WTC11 (cell line): Measurements from ENCODE around the gene CLEC17A. TPM values are rescaled to one million over a fixed set of nuclear protein-coding genes. Genes with fewer than 3 reads are reported as not detected.

Source experiments
- ATAC-seq: fragments of 200-7000 bp; cut with Tn5 transposase; 2 replicates; pipeline ENCODE4 v1.10.0; 2021; ENCODE audit warnings: mild to moderate bottlenecking, moderate library complexity
- CTCF ChIA-PET: fragments of 300-600 bp; sonication (Branson Sonifier 250); formaldehyde crosslinking; loops from one replicate; lab custom pipeline; 2021; ENCODE audit warnings: antibody characterized with exemption; lab: Charles Lee
- POLR2A ChIA-PET: fragments of 350-600 bp; sonication (Branson Sonifier 250); formaldehyde crosslinking; loops from one replicate; lab custom pipeline; 2021; ENCODE audit warnings: antibody characterized with exemption; lab: Charles Lee
- DNase-seq: peaks from one replicate; pipeline ENCODE4 v3.0.0; 2021; ENCODE audit warnings: low spot score
- H3K27ac Mint-ChIP-seq: 2 replicates; pipeline ENCODE4 v1.8.0; 2021; ENCODE audit warnings: mixed read lengths
- H3K27me3 Mint-ChIP-seq: 2 replicates; pipeline ENCODE4 v1.8.0; 2021; ENCODE audit warnings: low read depth, mild to moderate bottlenecking, moderate library complexity, mixed read lengths
- H3K36me3 Mint-ChIP-seq: 2 replicates; pipeline ENCODE4 v1.8.0; 2021; ENCODE audit warnings: mixed read lengths
- H3K4me1 Mint-ChIP-seq: 2 replicates; pipeline ENCODE4 v1.8.0; 2022; ENCODE audit warnings: mixed read lengths
- H3K4me3 Mint-ChIP-seq: 2 replicates; pipeline ENCODE4 v1.8.0; 2021; ENCODE audit warnings: mild to moderate bottlenecking, moderate library complexity, mixed read lengths
- H3K9me3 Mint-ChIP-seq: 2 replicates; pipeline ENCODE4 v1.8.0; 2021; ENCODE audit warnings: mixed read lengths
- CREB1 ChIP-seq: sonication (generic); formaldehyde crosslinking; IDR thresholded peaks from 2 replicates; pipeline ENCODE4 v1.8.0; 2023; ENCODE audit warnings: mild to moderate bottlenecking, missing genetic modification reagents
- ELF4 ChIP-seq: sonication (generic); formaldehyde crosslinking; IDR thresholded peaks from 2 replicates; pipeline ENCODE4 v1.8.1; 2022; ENCODE audit warnings: low read depth, mild to moderate bottlenecking, moderate library complexity, missing genetic modification reagents
- ETV6 ChIP-seq: sonication (generic); formaldehyde crosslinking; IDR thresholded peaks from 2 replicates; pipeline ENCODE4 v1.8.1; 2022; ENCODE audit warnings: mild to moderate bottlenecking, missing genetic modification reagents
- GABPB1 ChIP-seq: sonication (generic); formaldehyde crosslinking; IDR thresholded peaks from 2 replicates; pipeline ENCODE4 v1.8.1; 2023; ENCODE audit warnings: mild to moderate bottlenecking, missing genetic modification reagents
- GRHL2 ChIP-seq: fragments of 250-450 bp; sonication (Bioruptor Pico); IDR thresholded peaks from 2 replicates; pipeline ENCODE4 v1.8.0; 2022; ENCODE audit warnings: mild to moderate bottlenecking, moderate library complexity; ENCODE audit not compliant: insufficient replicate concordance, severe bottlenecking
- MXD4 ChIP-seq: fragments of 250-450 bp; sonication (Bioruptor Pico); IDR thresholded peaks from 2 replicates; pipeline ENCODE4 v1.8.0; 2021; ENCODE audit warnings: mild to moderate bottlenecking, moderate library complexity, borderline replicate concordance
- SP1 ChIP-seq: sonication (generic); formaldehyde crosslinking; conservative IDR thresholded peaks from 2 replicates; pipeline ENCODE4 v1.8.1; 2022; ENCODE audit warnings: missing genetic modification reagents
- USF1 ChIP-seq: sonication (generic); formaldehyde crosslinking; IDR thresholded peaks from 2 replicates; pipeline ENCODE4 v1.8.0; 2022; ENCODE audit warnings: mild to moderate bottlenecking, missing genetic modification reagents
- ZBTB43 ChIP-seq: sonication (generic); formaldehyde crosslinking; IDR thresholded peaks from 2 replicates; pipeline ENCODE4 v1.8.1; 2023; ENCODE audit warnings: mild to moderate bottlenecking, missing genetic modification reagents
- ZNF317 ChIP-seq: sonication (generic); formaldehyde crosslinking; IDR thresholded peaks from 2 replicates; pipeline ENCODE4 v1.8.1; 2023; ENCODE audit warnings: low read depth, mild to moderate bottlenecking, moderate library complexity, missing genetic modification reagents, borderline replicate concordance
- ZNF416 ChIP-seq: fragments of 250-450 bp; sonication (Bioruptor Pico); IDR thresholded peaks from 2 replicates; pipeline ENCODE4 v1.9.0; 2021; ENCODE audit warnings: mild to moderate bottlenecking, inconsistent platforms
- ZNF425 ChIP-seq: fragments of 250-450 bp; sonication (Bioruptor Pico); conservative IDR thresholded peaks from 2 replicates; pipeline ENCODE4 v1.9.0; 2021; ENCODE audit warnings: mild to moderate bottlenecking
- total RNA-seq: library from RNA; stranded (reverse); gene quantifications from 3 replicates; pipeline ENCODE4 v1.2.3, GENCODE V29; 2021
- TF ChIP-seq, protein P1 (sequence below): fragments of 250-450 bp; sonication (Bioruptor Pico); IDR thresholded peaks from 2 replicates; pipeline ENCODE4 v1.9.0; 2021; ENCODE audit warnings: moderate library complexity, mild to moderate bottlenecking, inconsistent platforms, borderline replicate concordance
- TF ChIP-seq, protein P2 (sequence below): sonication (generic); formaldehyde crosslinking; IDR thresholded peaks from 2 replicates; pipeline ENCODE4 v1.8.0; 2022; ENCODE audit warnings: mild to moderate bottlenecking, missing genetic modification reagents
- TF ChIP-seq, protein P3 (sequence below): sonication (generic); formaldehyde crosslinking; IDR thresholded peaks from 2 replicates; pipeline ENCODE4 v1.8.0; 2022; ENCODE audit warnings: mild to moderate bottlenecking, missing genetic modification reagents
- TF ChIP-seq, protein P4 (sequence below): sonication (generic); formaldehyde crosslinking; IDR thresholded peaks from 2 replicates; pipeline ENCODE4 v1.8.1; 2023; ENCODE audit warnings: mild to moderate bottlenecking, missing genetic modification reagents, moderate library complexity

Gene CLEC17A
- total RNA-seq, 1 experiment from 2014 or later = not detected

DNA sequence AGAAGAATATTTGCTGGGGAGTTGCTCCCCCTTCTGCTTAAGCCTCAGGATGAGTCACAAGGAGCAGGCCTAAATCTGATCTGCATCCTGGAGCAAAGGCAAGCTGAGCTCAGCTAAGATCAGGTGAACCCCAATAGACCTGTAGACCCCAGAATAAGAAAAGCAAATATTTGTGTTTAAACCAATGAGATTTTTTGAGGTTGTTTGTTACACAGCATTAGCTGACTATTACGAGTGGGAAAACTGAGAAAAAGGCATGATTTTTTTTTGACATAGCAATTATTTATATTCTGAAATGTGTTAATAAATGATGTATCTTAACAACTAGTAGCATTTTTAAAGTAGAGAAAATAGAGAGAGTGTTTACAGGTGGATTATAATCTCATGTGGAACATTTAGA, 46.7 kb downstream of the CLEC17A start:
- H3K4me3 Mint-ChIP-seq = no peak overlapping the region
- H3K27ac Mint-ChIP-seq = no peak overlapping the region
- H3K4me1 Mint-ChIP-seq = peaks cover 3% of the 10 kb centered on the region
- TF ChIP-seq ZBTB43 (CRISPR knock-in tag) (no peak), GABPB1 (CRISPR knock-in tag) (no peak), ELF4 (CRISPR knock-in tag) (no peak), GRHL2 (CRISPR knock-in tag) (no peak), ZNF317 (no peak), ZNF425 (no peak), MXD4 (CRISPR knock-in tag) (no peak)
- TF ChIP-seq, protein P1, sequence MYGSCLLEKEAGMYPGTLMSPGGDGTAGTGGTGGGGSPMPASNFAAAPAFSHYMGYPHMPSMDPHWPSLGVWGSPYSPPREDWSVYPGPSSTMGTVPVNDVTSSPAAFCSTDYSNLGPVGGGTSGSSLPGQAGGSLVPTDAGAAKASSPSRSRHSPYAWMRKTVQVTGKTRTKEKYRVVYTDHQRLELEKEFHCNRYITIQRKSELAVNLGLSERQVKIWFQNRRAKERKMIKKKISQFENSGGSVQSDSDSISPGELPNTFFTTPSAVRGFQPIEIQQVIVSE = no peak
- TF ChIP-seq, protein P2, sequence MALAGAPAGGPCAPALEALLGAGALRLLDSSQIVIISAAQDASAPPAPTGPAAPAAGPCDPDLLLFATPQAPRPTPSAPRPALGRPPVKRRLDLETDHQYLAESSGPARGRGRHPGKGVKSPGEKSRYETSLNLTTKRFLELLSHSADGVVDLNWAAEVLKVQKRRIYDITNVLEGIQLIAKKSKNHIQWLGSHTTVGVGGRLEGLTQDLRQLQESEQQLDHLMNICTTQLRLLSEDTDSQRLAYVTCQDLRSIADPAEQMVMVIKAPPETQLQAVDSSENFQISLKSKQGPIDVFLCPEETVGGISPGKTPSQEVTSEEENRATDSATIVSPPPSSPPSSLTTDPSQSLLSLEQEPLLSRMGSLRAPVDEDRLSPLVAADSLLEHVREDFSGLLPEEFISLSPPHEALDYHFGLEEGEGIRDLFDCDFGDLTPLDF = no peak
- TF ChIP-seq, protein P3, sequence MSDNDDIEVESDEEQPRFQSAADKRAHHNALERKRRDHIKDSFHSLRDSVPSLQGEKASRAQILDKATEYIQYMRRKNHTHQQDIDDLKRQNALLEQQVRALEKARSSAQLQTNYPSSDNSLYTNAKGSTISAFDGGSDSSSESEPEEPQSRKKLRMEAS = no peak
- TF ChIP-seq, all 79 proteins: peak for 0
- POLR2A ChIA-PET = no interaction called here
- CTCF ChIA-PET = no interaction called here
- DNase-seq = no peak
- peaks cover 5% of the 10 kb centered on the region; the same call in 1 of the 2 replicates for H3K36me3 Mint-ChIP-seq
- H3K27me3 Mint-ChIP-seq = peaks cover 10% of the 10 kb centered on the region
- no peak for ATAC-seq
- peaks cover 31% of the 10 kb centered on the region for H3K9me3 Mint-ChIP-seq

GRCh38 chr19:14632286-14632685, 49.4 kb downstream of the CLEC17A start:
- peak; percentile 37 for DNase-seq
- Mint-ChIP-seq H3K36me3 (peaks cover 5% of the 10 kb centered on the region; the same call in 1 of the 2 replicates), H3K4me3 (no peak overlapping the region), H3K9me3 (peaks cover 35% of the 10 kb centered on the region), H3K4me1 (peaks cover 5% of the 10 kb centered on the region), H3K27ac (no peak overlapping the region), H3K27me3 (peaks cover 19% of the 10 kb centered on the region)
- TF ChIP-seq CREB1 (CRISPR knock-in tag) = no peak
- no peak for TF ChIP-seq ETV6
- peak; percentile 89 for TF ChIP-seq USF1 (CRISPR knock-in tag)
- TF ChIP-seq ZNF416 (CRISPR knock-in tag) = no peak
- no peak for TF ChIP-seq SP1 (CRISPR knock-in tag)
- TF ChIP-seq, protein P3 = no peak
- TF ChIP-seq, protein P4, sequence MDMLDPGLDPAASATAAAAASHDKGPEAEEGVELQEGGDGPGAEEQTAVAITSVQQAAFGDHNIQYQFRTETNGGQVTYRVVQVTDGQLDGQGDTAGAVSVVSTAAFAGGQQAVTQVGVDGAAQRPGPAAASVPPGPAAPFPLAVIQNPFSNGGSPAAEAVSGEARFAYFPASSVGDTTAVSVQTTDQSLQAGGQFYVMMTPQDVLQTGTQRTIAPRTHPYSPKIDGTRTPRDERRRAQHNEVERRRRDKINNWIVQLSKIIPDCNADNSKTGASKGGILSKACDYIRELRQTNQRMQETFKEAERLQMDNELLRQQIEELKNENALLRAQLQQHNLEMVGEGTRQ (CRISPR knock-in tag) = peak; percentile 91
- ChIA-PET CTCF (no interaction called here), POLR2A (no interaction called here)
- peak; percentile 86 for ATAC-seq
